ENCODE measurements around the gene TAX1BP3.

DNA sequence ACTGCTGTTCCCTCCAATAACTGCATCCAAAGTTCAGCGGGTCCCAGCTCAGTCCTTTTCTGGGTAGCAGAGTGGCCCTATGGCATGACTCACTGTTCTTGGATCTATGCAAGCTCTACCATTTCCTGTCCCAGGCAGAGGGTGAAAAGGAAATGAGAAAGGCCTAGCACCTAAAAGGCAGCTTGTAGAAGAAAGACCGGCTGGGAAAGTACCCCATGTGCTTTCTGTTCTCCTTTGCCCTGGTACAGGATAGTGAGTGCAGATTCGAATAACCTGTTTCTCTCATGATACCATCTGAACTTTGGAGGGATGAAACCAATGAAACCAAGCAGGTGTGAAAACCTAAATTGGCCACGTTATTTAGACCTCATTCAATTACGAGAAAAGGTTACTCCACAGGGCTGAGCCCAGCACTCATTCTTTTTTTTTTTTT is 42.6 kb upstream of the TAX1BP3 start:
- no peak for TF ChIP-seq POLR2A (IDR thresholded peaks at IDR 0.05)
- TF ChIP-seq, protein P1, sequence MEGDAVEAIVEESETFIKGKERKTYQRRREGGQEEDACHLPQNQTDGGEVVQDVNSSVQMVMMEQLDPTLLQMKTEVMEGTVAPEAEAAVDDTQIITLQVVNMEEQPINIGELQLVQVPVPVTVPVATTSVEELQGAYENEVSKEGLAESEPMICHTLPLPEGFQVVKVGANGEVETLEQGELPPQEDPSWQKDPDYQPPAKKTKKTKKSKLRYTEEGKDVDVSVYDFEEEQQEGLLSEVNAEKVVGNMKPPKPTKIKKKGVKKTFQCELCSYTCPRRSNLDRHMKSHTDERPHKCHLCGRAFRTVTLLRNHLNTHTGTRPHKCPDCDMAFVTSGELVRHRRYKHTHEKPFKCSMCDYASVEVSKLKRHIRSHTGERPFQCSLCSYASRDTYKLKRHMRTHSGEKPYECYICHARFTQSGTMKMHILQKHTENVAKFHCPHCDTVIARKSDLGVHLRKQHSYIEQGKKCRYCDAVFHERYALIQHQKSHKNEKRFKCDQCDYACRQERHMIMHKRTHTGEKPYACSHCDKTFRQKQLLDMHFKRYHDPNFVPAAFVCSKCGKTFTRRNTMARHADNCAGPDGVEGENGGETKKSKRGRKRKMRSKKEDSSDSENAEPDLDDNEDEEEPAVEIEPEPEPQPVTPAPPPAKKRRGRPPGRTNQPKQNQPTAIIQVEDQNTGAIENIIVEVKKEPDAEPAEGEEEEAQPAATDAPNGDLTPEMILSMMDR (IDR thresholded peaks at IDR 0.05), result no peak

Measured in tibial nerve (tissue), 3 donors.